DOHH2 (cell line): Measurements from ENCODE around the gene STK32C.

Experiments
- H3F3A ChIP-seq: fragments of 200-600 bp; sonication (generic), shearing (Covaris generic); 2 replicates; pipeline ENCODE4 v1.6.0; 2016; ENCODE audit warnings: antibody characterized with exemption, mild to moderate bottlenecking; ENCODE audit not compliant: control insufficient read depth, insufficient read depth
- H3K27ac ChIP-seq: fragments of 200-600 bp; sonication (generic); 2 replicates; pipeline ENCODE4 v1.5.1; 2014; ENCODE audit warnings: low read depth, mild to moderate bottlenecking, low read length, moderate library complexity
- H3K27me3 ChIP-seq: fragments of 200-600 bp; sonication (generic); 2 replicates; pipeline ENCODE4 v1.6.1; 2014; ENCODE audit warnings: mild to moderate bottlenecking, low read length, mixed read lengths; ENCODE audit not compliant: control insufficient read depth
- H3K36me3 ChIP-seq: fragments of 200-600 bp; sonication (generic); 2 replicates; pipeline ENCODE4 v1.6.1; 2014; ENCODE audit warnings: mild to moderate bottlenecking, low read length, moderate library complexity, mixed read lengths; ENCODE audit not compliant: control insufficient read depth
- H3K4me1 ChIP-seq: fragments of 200-600 bp; sonication (generic); 2 replicates; pipeline ENCODE4 v1.6.1; 2014; ENCODE audit warnings: mild to moderate bottlenecking, low read length, mixed read lengths; ENCODE audit not compliant: control insufficient read depth
- H3K4me2 ChIP-seq: fragments of 200-600 bp; sonication (generic); 2 replicates; pipeline ENCODE4 v1.6.0; 2014; ENCODE audit warnings: mild to moderate bottlenecking, low read length, moderate library complexity
- H3K4me3 ChIP-seq: fragments of 200-600 bp; sonication (generic); 2 replicates; pipeline ENCODE4 v1.5.1; 2014; ENCODE audit warnings: mild to moderate bottlenecking, low read length, mixed read lengths
- H3K79me2 ChIP-seq: fragments of 200-600 bp; sonication (generic); 2 replicates; pipeline ENCODE4 v1.6.1; 2014; ENCODE audit warnings: mild to moderate bottlenecking, low read length, mixed read lengths; ENCODE audit not compliant: control insufficient read depth
- H3K9me2 ChIP-seq: fragments of 200-600 bp; sonication (generic); replicated peaks from 2 replicates; pipeline ENCODE4 v1.6.1; 2014; ENCODE audit warnings: mild to moderate bottlenecking, low read length, mixed read lengths; ENCODE audit not compliant: control insufficient read depth
- H3K9me3 ChIP-seq: fragments of 200-600 bp; sonication (generic); 2 replicates; pipeline ENCODE4 v1.6.1; 2014; ENCODE audit warnings: antibody characterized with exemption, low read length, mixed read lengths; ENCODE audit not compliant: control insufficient read depth, insufficient read depth
- H4K20me1 ChIP-seq: fragments of 200-600 bp; sonication (generic); 2 replicates; pipeline ENCODE4 v1.6.0; 2014; ENCODE audit warnings: low read depth, mild to moderate bottlenecking, antibody characterized with exemption, low read length, moderate library complexity; ENCODE audit not compliant: control insufficient read depth, insufficient read depth
- CTCF ChIP-seq: fragments of 200-600 bp; sonication (generic); IDR thresholded peaks from one replicate; pipeline ENCODE4 v1.5.1; 2014; ENCODE audit warnings: antibody characterized with exemption, mild to moderate bottlenecking, low read depth, low read length; ENCODE audit not compliant: poor library complexity, severe bottlenecking
- EZH2phosphoT487 ChIP-seq: fragments of 200-600 bp; sonication (generic); IDR thresholded peaks from 2 replicates; pipeline ENCODE4 v1.6.1; 2017; ENCODE audit warnings: borderline replicate concordance, mild to moderate bottlenecking, antibody characterized with exemption, low read length, moderate library complexity, mixed read lengths

STK32C gene

GRCh38 chr10:132292287-132293200 is 15.2 kb downstream of the STK32C start:
- Histone ChIP-seq H3K9me3 (no peaks in the 10 kb centered on the region), H3K27me3 (no peaks in the 10 kb centered on the region), H3K9me2 (no peaks in the 10 kb centered on the region), H4K20me1 (no peaks in the 10 kb centered on the region), H3F3A (no peaks in the 10 kb centered on the region), H3K27ac (no peak overlapping the region), H3K4me3 (no peak overlapping the region), H3K36me3 (no peaks in the 10 kb centered on the region), H3K4me1 (peaks cover 4% of the 10 kb centered on the region; the same call in 1 of the 2 replicates), H3K79me2 (no peaks in the 10 kb centered on the region), H3K4me2 (no peak overlapping the region)
- TF ChIP-seq CTCF (no peak), EZH2phosphoT487 (no peak)

- Histone ChIP-seq H3K4me3 (no peak overlapping the region), H3K27me3 (no peaks in the 10 kb centered on the region), H3K36me3 (no peaks in the 10 kb centered on the region), H3K27ac (no peak overlapping the region), H3K79me2 (no peaks in the 10 kb centered on the region), H3K9me3 (no peaks in the 10 kb centered on the region), H3K9me2 (no peaks in the 10 kb centered on the region), H3K4me2 (no peak overlapping the region), H3K4me1 (no peaks in the 10 kb centered on the region), H4K20me1 (no peaks in the 10 kb centered on the region), H3F3A (no peaks in the 10 kb centered on the region)
- TF ChIP-seq CTCF (no peak), EZH2phosphoT487 (no peak)
These were observed 15.9 kb downstream of the STK32C start for GRCh38 chr10:132291826-132292225.

GRCh38 chr10:132290631-132291030 is 17.1 kb downstream of the STK32C start:
- Histone ChIP-seq H3K9me2 (no peaks in the 10 kb centered on the region), H3K4me2 (no peak overlapping the region), H4K20me1 (no peaks in the 10 kb centered on the region), H3K4me1 (no peaks in the 10 kb centered on the region), H3K9me3 (no peaks in the 10 kb centered on the region), H3K36me3 (no peaks in the 10 kb centered on the region), H3F3A (no peaks in the 10 kb centered on the region), H3K4me3 (no peak overlapping the region), H3K27ac (no peak overlapping the region), H3K27me3 (no peaks in the 10 kb centered on the region), H3K79me2 (no peaks in the 10 kb centered on the region)
- TF ChIP-seq EZH2phosphoT487 (no peak), CTCF (no peak)
